ENCODE data around the gene CDKN2B-AS1. TPM values are rescaled to one million over a fixed set of nuclear protein-coding genes. Genes with fewer than 3 reads are reported as not detected.
A peak's percentile ranks its signal among the peaks of the same experiment; 100 is the strongest.

The CDKN2B-AS1 gene
- total RNA-seq, 1 experiment from 2014 or later, result 2.7 TPM

- DNase-seq (ENCODE audit: low read depth), result peak; percentile 91
Measured at GRCh38 chr9:22084336-22085035, 89.9 kb downstream of the CDKN2B-AS1 start.

GRCh38 chr9:22088053-22088716, 93.6 kb downstream of the CDKN2B-AS1 start:
- no peak for DNase-seq (ENCODE audit: low read depth)

GRCh38 chr9:22088717-22089061, 94.1 kb downstream of the CDKN2B-AS1 start:
- no peak for DNase-seq (ENCODE audit: low read depth)

- peak; percentile 34 for DNase-seq (ENCODE audit: low read depth)
Measured at GRCh38 chr9:22097707-22098106, 103.1 kb downstream of the CDKN2B-AS1 start.

- DNase-seq (ENCODE audit: low read depth), result no peak
Measured at GRCh38 chr9:22098643-22099332, 104.2 kb downstream of the CDKN2B-AS1 start.

GRCh38 chr9:22100626-22101025, 106.0 kb downstream of the CDKN2B-AS1 start:
- DNase-seq (ENCODE audit: low read depth), result no peak

GRCh38 chr9:22102146-22103053, 107.8 kb downstream of the CDKN2B-AS1 start:
- DNase-seq (ENCODE audit: low read depth), result no peak

GRCh38 chr9:22103685-22104575, 109.3 kb downstream of the CDKN2B-AS1 start:
- DNase-seq (ENCODE audit: low read depth), result no peak

GRCh38 chr9:22105005-22105722, 110.6 kb downstream of the CDKN2B-AS1 start:
- DNase-seq (ENCODE audit: low read depth), result no peak

- no peak for DNase-seq (ENCODE audit: low read depth)
Measured at GRCh38 chr9:22107202-22108045, 112.8 kb downstream of the CDKN2B-AS1 start.

GRCh38 chr9:22108581-22109370, 114.2 kb downstream of the CDKN2B-AS1 start:
- DNase-seq (ENCODE audit: low read depth), result no peak

GRCh38 chr9:22111176-22111953, 116.8 kb downstream of the CDKN2B-AS1 start:
- DNase-seq (ENCODE audit: low read depth), result no peak

GRCh38 chr9:22111954-22112247, 117.3 kb downstream of the CDKN2B-AS1 start:
- DNase-seq (ENCODE audit: low read depth), result peak; percentile 67

GRCh38 chr9:22112870-22113821, 118.6 kb downstream of the CDKN2B-AS1 start:
- DNase-seq (ENCODE audit: low read depth), result no peak

- DNase-seq (ENCODE audit: low read depth), result no peak
Measured at GRCh38 chr9:22114956-22115355, 120.4 kb downstream of the CDKN2B-AS1 start.

GRCh38 chr9:22116758-22117157, 122.2 kb downstream of the CDKN2B-AS1 start:
- DNase-seq (ENCODE audit: low read depth), result no peak

Measured in HT1080 (cell line).